GM19025 (cell line): Measurements from ENCODE around the gene ARPP21.
"Not testable (repeated sequence)": the region's sequence is repeated elsewhere in the genome, so short reads cannot be mapped to it uniquely, and the experiment has no call there.

Experiments used
- ATAC-seq: cut with Tn5 transposase; IDR thresholded peaks from one replicate; pipeline ENCODE4 v1.9.1; 2021; ENCODE audit warnings: mild to moderate bottlenecking, low read depth, moderate library complexity; ENCODE audit not compliant: unreplicated experiment

ARPP21 gene

DNA sequence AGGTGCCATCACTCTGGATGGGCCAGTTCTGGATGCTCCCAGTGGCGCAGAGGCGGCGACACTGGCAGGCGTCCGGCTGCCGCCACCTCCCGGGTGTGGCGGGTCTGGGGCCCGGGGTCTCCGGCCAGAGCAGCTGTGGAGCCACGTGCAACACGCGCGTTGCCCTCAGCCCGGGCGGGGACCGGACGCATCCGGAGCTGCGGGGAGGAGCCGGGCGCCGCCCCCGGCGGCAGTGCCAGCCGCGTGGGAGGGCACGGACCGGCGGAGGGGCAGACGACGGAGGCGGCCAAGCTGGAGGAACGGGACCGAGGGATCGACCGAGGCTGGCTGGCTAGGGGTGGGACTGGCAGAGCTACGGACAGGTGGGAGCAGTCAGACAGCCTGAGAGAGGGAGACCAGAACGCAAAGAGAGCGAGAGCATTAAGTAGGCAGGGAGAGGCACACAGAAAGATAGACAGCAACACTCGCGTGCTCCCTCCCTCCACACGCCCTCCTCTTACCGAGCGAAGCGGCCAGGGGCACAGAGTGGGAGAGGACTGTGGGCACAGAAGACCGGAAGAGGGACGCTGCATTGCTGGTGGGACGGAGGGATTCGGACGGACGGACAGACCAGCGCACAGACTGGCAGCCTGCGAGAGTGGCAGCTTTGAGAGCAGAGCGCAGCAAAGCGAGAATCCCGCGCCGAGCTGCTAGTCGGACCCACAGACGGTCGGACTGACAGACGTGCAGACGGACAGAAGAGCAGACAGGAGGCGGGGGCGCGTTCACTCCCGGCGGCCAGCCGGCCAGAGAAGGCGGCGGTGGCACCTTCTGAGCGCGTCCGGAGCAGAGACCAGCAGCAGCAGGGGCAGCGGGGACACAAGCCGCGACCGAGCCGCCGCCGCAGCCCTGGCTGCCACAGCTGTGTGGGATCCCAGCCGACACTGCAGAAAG lies at the start of gene ARPP21:
Gene ARPP21, plus strand, starts transcription at position 272 of the 933 bp plus-strand sequence. CDS start 42,227 bp downstream, outside the sequence.
- ATAC-seq = no peak

DNA sequence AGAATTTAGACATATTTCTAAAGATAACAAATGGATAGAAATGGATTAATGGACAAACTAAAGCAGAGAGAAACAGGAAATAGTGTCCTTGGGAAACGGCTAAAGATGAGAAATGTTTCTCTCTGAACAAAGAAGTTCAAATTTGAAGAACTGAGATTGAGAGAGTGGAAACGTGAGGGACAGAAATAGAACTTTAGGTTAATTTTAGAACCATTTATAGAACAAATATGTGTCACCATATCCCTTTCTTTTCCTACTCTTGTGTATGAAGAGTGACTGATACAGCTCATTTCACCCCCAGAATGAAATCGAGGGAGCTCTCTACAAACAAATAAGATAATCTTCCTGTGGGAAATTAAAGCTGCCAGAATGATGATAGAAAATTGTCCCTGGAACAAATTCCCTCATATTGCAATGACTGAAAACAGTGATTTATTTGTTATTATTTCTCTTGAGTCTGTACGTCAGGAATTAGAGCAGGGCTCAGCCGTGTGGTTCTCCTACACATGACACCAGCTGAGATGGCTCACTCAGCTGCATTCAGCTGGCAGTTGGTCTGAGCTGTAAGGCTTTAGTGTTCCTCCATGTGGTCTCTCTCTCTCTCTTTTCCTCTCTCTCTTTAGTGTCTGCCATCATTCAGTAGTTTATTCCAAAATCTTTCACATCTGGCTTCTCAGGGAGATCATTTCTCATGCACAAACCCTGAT lies 46.6 kb upstream of the ARPP21 start:
- ATAC-seq = no peak

- ATAC-seq = no peak
These were observed 44.6 kb upstream of the ARPP21 start for GRCh38 chr3:35594739-35595138.

GRCh38 chr3:35596335-35596995 lies 42.9 kb upstream of the ARPP21 start:
- ATAC-seq = no peak

- ATAC-seq = no peak
These were observed 41.8 kb upstream of the ARPP21 start for GRCh38 chr3:35597490-35597889.

DNA sequence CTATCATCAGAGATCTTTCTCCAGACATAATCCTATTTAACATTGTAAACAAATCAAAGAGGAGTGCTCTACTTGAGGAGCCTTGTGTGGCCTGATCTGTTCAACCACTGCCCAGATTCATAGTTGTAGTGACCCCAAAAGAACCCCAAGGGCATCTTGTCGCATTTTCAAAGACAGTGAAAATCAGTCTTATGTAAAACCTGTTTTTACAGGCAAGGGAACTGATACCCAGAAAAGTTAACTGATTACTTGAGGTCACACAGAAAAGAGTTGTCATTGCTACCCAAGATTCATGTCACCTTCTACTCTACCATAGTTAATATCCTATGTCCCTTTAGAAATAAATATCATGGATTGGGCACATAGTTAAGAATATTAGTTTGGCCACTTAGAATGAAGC lies 40.5 kb upstream of the ARPP21 start:
- no peak for ATAC-seq

DNA sequence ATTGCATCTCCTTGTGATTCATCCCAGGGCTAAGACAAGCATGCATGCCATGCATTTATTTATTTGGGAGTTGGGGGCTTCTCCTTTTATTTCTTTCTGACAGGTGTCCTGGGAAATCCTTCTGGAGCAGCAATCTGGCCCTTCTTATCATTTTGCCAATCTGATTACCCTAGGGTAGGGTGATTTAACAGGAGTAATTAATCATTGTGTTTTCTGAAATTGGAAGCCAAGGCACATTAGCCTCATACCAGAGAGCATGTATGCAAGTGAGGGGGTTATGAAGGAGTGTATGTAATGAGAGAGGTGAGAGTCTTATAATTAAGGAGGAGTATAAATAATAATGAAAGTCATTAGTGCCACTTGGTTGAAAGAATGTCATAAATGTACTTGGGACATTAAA lies 37.4 kb upstream of the ARPP21 start:
- ATAC-seq = no peak

DNA sequence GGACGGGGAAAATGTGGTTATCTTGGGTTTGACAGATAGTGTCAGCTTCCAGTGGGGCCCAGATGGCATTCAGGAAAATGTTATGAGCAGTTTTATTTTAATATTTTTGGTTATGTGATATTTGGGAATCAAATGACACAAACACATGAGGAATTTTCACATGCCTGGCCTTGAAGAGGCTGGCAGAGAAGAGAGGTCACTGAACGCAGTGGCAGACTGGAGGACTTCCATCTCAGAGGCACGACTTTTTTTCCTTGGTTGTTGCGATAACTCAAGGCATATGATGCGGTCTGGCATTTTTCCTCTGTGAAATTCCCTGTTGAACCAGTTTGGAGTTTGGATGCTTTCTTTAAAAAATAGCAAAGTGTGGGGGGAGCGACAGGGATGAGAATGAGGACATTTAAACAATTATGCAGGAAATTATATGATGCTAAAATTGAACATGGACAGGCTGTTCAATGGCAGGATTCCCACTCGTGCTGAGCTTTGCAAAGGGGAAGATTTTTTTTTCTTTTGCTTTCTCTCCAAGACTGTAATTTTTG lies 36.9 kb upstream of the ARPP21 start:
- ATAC-seq = no peak

DNA sequence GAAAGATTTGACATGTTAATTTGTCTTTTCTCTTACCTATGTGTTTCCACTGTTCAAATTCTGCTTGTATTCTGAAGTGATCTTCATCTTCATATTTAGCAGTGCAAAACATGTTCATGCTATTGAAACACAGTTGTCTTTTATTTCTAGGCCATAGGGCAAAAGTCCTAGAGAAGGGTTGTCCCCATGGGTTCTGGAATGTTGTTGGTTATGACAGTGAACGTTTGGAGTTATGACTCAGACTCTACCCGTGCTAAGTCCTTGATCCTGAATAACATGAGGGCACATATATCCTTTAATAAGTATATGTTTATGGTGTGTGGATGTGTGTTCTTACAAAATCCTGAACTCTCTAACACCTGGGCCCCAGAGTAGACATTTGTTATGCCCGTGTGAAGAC lies 23.0 kb upstream of the ARPP21 start:
- no peak for ATAC-seq

- ATAC-seq = no peak
These were observed 22.0 kb upstream of the ARPP21 start for GRCh38 chr3:35617370-35617769.

DNA sequence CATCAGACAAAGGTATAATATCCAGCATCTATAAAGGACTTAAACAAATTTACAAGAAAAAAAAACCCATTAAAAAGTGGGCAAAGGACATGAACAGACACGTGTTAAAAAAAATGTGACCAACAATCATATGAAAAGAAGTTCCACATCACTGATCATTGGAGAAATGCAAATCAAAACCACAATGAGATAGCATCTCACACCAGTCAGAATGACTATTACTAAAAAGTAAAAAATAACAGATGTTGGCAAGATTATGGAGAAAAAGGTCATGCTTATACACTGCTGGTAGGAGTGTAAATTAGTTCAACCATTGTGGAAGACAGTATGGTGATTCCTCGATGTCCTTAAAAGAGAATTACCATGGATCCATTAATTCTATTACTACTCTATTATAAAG lies 19.1 kb upstream of the ARPP21 start:
- not testable (repeated sequence) for ATAC-seq

DNA sequence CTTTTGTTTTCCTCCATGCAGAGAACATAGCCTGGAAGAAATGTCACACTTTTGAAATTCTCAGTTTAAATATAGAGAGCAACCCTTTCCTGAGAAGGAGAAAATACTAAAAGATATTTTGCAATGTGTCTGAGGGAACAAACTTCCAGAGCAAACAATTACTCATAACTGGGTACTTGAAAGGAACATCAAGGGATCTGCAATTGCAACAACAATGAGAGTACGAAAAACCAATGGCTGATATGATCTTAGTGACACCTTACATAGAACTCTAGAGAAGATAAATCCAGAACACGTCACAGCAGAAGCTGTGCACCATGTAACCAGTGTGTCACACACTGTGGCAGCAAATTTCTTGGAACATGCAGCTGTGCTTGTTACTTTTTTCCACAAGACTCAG lies 14.6 kb upstream of the ARPP21 start:
- no peak for ATAC-seq

DNA sequence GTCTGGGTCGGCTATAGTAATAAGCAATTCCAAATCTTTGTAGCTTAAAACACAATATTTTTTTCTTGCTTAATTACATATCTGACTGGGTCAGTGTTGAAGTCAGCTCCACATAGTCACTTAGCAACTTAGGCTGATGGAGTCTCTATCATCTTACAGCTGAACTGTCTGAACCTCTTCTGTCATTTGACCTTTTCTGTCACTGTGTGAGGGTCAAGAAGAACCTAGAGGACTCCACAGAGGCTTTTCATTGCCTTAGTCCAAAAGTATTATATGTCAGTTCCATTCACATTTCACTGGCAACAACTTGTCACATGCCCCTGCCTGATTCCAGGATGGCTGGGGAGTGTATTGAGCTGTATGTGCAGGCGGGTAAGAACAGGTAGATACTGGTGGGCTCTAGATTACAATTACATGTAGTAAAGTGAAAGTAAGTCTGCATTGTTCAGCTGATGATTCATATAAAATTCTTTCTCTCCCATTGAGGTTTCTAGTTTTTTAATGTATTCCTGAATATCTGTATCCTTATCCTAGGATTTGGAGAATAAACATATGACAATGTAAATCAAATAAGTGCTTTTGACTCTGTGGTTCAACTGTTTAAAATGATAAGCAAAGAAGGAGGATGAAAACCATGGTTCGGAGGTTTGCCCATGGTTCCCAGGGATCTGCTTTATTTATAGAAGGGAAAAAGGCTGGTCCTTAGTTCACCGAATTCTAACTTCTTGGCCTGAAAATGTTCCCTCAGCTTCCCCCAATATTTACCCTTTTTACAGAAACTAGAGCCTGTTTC lies 5.8 kb upstream of the ARPP21 start:
- no peak for ATAC-seq

- ATAC-seq = no peak
These were observed 3.9 kb upstream of the ARPP21 start for GRCh38 chr3:35635407-35635806.

- ATAC-seq = no peak
These were observed 3.2 kb upstream of the ARPP21 start for GRCh38 chr3:35635926-35636683.

DNA sequence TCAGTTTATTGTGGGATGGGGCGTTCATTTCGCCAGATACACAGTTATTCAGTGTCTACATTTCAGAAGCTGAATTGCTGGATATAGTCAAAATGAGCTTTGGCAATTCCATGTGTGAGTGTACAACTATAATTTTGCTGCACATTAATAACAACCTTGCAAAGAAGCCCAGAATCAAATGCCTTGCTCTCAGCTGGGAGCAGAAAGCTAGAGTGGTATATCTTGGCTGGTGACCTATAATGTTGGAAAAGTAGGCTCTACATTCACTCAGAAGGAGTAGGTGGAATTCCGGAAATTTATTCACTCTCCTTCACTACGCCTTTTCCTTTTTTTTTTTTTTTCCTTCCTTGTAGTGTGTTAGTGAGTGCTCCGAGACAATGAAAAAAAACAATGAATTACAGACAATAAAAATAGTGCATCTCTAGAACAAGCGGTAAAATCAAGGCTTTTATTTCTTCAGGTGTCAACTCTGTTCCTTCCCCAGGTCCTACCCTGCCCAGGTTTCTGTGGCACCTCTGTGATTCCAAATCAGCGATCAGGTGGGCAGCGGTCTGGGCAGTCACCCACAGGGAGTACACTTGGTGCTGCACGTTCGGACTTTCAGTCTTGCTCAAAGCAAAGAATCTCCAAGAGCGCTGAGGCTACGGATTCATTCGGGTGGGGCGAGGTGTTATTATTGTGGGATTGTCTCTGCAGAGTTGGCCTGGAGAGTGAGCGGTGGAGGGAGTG lies 910 bp upstream of the ARPP21 start:
- ATAC-seq = no peak

- no peak for ATAC-seq
These were observed 408 bp upstream of the ARPP21 start for GRCh38 chr3:35638980-35639253.

GRCh38 chr3:35640190-35641165 lies 1.2 kb downstream of the ARPP21 start:
- no peak for ATAC-seq
